Ascending aorta (tissue), 2 donors: Measurements from ENCODE around the gene CCM2. TPM values are rescaled to one million over a fixed set of nuclear protein-coding genes. Genes with fewer than 3 reads are reported as not detected.

Experiments
- DNase-seq, 2 donors: peaks; one replicate each; pipeline ENCODE4 v3.0.0-alpha.2; 2019; ENCODE audit warnings: low spot score in 2 of 2
- H3K27ac ChIP-seq, 2 donors: fragments of 200-600 bp; sonication (generic); one replicate each; pipeline ENCODE4 v1.5.1; 2016 to 2017; ENCODE audit warnings: mild to moderate bottlenecking in 1 of 2
- H3K27me3 ChIP-seq: fragments of 200-600 bp; sonication (generic); one replicate; pipeline ENCODE4 v1.5.1; 2017
- H3K36me3 ChIP-seq, 2 donors: fragments of 200-600 bp; sonication (generic); one replicate each; pipeline ENCODE4 v1.5.1; 2016
- H3K4me1 ChIP-seq, 2 donors: fragments of 200-600 bp; sonication (generic); one replicate each; pipeline ENCODE4 v1.5.1; 2016 to 2017; ENCODE audit warnings: mild to moderate bottlenecking in 1 of 2
- H3K4me3 ChIP-seq, 2 donors: fragments of 200-600 bp; sonication (generic); one replicate each; pipeline ENCODE4 v1.5.1; 2016 to 2017; ENCODE audit warnings: mild to moderate bottlenecking in 1 of 2
- H3K9me3 ChIP-seq, 2 donors: fragments of 200-600 bp; sonication (generic); one replicate each; pipeline ENCODE4 v1.5.1; 2016
- intact Hi-C: fragments of 100-400 bp; cut with DNase I; formaldehyde crosslinking; loops from one replicate; pipeline ENCODE4 v1.15.1; 2023
- total RNA-seq: library from RNA; depleted of rRNA; stranded (reverse); fragments of >200 nt; gene quantifications from one replicate; pipeline ENCODE4 v1.1.0, GENCODE V29; 2016
- TF ChIP-seq, protein P1 (sequence below), 3 experiments: fragments of 200-600 bp in 2 of 3; fragments of 450-650 bp in 1 of 3; sonication (generic) in 2 of 3; IDR thresholded peaks; one replicate each; pipeline ENCODE4 v1.5.1; 2016 to 2019; ENCODE audit warnings: antibody characterized with exemption in 3 of 3, mild to moderate bottlenecking in 1 of 3, moderate library complexity in 1 of 3

The CCM2 gene
- total RNA-seq, 1 donor from 2014 or later = 61.5 TPM

DNA sequence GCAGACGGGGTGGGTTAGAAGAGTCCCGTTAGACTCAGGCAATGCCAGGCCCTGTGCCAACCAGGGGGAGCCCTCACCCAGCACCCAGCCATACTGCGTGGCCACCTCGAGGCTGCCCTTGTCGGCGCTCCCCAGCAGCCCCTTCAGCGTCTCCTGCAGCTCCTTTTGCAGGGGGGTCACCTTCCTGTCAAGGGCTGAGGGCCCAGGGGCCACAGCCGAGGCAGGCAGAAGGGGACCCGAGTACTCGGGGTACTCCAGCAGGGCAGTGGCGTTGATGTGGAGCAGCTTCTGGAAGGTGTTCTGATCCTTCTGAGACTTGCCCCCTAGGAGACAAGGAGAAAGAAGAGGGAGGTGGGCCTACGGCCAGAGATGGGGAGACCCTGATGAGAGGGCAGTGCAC, 101.7 kb downstream of the CCM2 start:
- DNase-seq = no peak
- Histone ChIP-seq H3K27ac (no peak overlapping the region), H3K27me3 (no peaks in the 10 kb centered on the region), H3K36me3 (peaks cover 75 to 77% of the 10 kb centered on the region in 2 donors), H3K4me1 (no peaks in the 10 kb centered on the region), H3K9me3 (no peaks in the 10 kb centered on the region), H3K4me3 (no peak overlapping the region)
- intact Hi-C loops = no loop called here
- TF ChIP-seq, protein P1, sequence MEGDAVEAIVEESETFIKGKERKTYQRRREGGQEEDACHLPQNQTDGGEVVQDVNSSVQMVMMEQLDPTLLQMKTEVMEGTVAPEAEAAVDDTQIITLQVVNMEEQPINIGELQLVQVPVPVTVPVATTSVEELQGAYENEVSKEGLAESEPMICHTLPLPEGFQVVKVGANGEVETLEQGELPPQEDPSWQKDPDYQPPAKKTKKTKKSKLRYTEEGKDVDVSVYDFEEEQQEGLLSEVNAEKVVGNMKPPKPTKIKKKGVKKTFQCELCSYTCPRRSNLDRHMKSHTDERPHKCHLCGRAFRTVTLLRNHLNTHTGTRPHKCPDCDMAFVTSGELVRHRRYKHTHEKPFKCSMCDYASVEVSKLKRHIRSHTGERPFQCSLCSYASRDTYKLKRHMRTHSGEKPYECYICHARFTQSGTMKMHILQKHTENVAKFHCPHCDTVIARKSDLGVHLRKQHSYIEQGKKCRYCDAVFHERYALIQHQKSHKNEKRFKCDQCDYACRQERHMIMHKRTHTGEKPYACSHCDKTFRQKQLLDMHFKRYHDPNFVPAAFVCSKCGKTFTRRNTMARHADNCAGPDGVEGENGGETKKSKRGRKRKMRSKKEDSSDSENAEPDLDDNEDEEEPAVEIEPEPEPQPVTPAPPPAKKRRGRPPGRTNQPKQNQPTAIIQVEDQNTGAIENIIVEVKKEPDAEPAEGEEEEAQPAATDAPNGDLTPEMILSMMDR (IDR thresholded peaks at IDR 0.05) = no peak

DNA sequence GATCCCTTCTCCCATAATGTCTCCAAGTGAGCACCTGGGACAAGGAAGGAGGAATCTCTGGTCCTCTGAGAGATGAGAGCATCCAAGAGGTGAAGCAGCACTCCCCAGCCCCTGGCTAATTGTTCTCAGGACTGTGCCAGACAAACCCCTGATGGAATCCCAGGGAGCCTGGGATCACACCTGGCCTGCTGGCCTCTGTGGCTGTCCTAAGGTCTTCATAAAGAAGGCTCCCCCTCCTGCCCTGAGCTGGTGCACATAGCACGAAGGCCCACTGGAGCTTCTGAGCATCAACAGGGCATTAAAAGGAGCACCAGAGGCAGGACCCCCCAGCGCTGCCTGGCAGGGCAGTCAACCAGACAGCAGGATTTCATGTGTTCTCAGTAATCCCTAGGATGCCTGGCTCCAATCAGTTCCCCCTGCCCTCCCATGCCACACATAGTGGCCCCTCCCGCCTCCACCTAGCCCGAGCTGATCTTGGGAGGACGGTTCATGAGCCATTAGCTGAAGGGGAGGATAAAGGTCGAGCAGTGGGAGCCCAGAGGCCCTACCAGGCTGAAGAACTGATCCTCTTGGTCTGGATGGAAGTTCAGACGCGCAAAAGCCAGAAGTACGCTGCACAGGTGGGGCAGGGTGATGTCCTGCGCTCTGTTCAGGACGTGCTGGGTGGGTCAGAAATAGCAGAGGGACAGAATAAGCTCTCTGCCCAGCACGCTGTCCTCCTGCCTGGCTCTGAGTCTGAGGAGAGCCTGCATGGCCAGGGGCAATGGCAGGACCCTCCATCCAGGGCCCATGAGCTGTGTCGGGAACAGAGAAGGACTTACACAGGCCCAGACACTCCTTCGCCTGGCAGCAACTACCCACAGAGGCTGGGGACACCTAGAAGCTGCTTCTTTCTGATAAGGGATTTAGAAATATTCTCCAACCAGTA, 103.0 kb downstream of the CCM2 start:
- intact Hi-C loops = no loop called here
- Histone ChIP-seq H3K27ac (no peak overlapping the region), H3K9me3 (no peaks in the 10 kb centered on the region), H3K4me3 (no peak overlapping the region), H3K4me1 (peaks cover 0 to under 1% of the 10 kb centered on the region in 2 donors), H3K27me3 (no peaks in the 10 kb centered on the region), H3K36me3 (peaks cover 85 to 88% of the 10 kb centered on the region in 2 donors)
- DNase-seq = no peak
- TF ChIP-seq, protein P1 (IDR thresholded peaks at IDR 0.05) = no peak

DNA sequence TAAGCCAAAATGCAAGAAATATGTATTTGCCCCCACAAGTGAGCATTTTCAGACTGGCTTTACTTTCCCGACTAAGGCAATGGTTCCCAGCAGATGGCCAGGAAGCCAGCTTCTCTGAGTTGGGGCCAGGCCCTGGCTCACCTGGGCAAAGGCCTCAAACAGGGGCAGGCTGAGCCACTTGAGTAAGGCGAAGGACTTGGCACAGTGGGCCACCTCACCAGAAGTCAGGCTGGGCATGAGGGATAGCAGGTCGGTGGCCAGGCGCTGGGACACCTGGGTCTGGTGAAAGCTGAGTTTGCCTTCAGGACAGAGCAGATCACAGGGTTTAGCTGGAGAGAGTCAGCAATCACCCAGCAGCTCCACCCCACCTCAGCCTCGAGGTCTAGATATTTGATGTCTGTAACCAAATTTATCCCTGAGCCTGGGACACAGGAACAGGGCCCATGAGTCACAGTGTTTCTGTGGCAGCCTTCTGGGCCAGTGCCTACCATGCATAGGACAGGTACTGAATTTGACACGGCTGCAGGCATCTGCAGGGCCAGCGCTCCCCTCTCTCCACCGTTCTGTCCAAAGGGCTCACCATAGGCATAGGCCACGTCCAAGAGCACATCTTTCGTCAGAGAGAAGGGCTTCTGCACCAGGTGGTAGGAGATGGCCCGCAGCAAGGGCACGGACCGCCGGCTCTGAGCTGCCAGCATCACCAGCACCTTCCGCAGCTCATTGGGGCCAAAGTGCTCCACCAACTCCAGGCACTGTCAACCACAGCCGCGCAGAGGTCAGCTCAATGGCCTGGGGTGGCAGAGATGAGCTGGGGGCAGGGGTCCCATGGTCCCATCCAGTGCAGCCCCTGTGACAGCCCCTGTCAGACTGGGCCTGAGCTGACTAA, 104.2 kb downstream of the CCM2 start:
- no peak for DNase-seq
- Histone ChIP-seq H3K27ac (no peak overlapping the region), H3K9me3 (no peaks in the 10 kb centered on the region), H3K4me1 (peaks cover 0 to 4% of the 10 kb centered on the region in 2 donors), H3K27me3 (no peaks in the 10 kb centered on the region), H3K36me3 (peaks cover 96 to 97% of the 10 kb centered on the region in 2 donors), H3K4me3 (no peak overlapping the region)
- intact Hi-C loops = no loop called here
- TF ChIP-seq, protein P1 (IDR thresholded peaks at IDR 0.05) = no peak

- Histone ChIP-seq H3K27ac (no peak overlapping the region), H3K27me3 (no peaks in the 10 kb centered on the region), H3K4me1 (peaks cover 0 to 4% of the 10 kb centered on the region in 2 donors), H3K36me3 (peaks cover 88 to 90% of the 10 kb centered on the region in 2 donors), H3K4me3 (no peak overlapping the region), H3K9me3 (no peaks in the 10 kb centered on the region)
- TF ChIP-seq, protein P1 (IDR thresholded peaks at IDR 0.05) = no peak
- intact Hi-C loops = no loop called here
- no peak for DNase-seq
Measured at GRCh38 chr7:45104844-45105587, 105.0 kb downstream of the CCM2 start.

DNA sequence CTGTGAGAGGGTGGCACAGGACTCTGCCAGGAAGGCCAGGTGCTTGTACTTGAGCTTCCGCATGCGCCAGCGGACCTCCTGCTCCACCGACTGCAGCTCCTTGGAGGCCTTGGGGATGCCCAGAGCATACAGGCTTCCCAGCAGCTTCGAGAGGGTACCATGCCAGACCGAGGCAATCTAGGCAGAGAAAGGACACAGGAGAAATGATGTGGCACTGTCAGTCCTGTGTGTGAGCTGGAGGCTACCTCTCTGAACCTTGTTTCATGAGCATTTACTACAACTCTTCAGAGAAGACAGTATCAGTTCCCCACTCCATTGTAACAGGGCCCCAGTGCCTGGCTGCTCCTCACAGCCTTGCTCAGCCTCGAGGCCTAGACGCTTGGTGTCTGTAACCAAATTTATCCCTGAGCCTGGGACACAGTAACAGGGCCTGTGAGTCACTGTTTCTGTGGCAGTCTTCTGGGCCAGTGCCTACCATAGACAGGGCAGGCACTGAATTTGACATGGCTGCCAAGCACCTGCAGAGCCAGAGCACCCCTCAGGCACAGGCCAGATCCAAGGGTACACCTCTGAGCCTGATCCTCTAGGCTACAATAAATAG, 105.7 kb downstream of the CCM2 start:
- intact Hi-C loops = no loop called here
- peaks cover 81 to 84% of the 10 kb centered on the region in 2 donors for H3K36me3 ChIP-seq
- no peak overlapping the region for H3K27ac ChIP-seq
- no peaks in the 10 kb centered on the region for H3K27me3 ChIP-seq
- TF ChIP-seq, protein P1 (IDR thresholded peaks at IDR 0.05) = no peak
- H3K9me3 ChIP-seq = no peaks in the 10 kb centered on the region
- no peak for DNase-seq
- H3K4me1 ChIP-seq = peaks cover 0 to 9% of the 10 kb centered on the region in 2 donors
- H3K4me3 ChIP-seq = no peak overlapping the region
